KOPT-K1 (cell line): Measurements from ENCODE around the gene KCNN3.

ENCODE experiments used
- H3K27ac ChIP-seq: fragments of 200-600 bp; sonication (generic); 2 replicates; pipeline ENCODE4 v1.5.1; 2016; ENCODE audit warnings: antibody characterized with exemption, mild to moderate bottlenecking, low read depth, low read length; ENCODE audit not compliant: poor library complexity, severe bottlenecking
- H3K36me3 ChIP-seq: fragments of 200-600 bp; sonication (generic); 2 replicates; pipeline ENCODE4 v1.5.1; 2017; ENCODE audit warnings: antibody characterized with exemption, mild to moderate bottlenecking, low read length, moderate library complexity; ENCODE audit not compliant: insufficient read depth
- H3K9me3 ChIP-seq: fragments of 200-600 bp; sonication (generic); 2 replicates; pipeline ENCODE4 v1.5.1; 2017; ENCODE audit warnings: antibody characterized with exemption, low read length, mild to moderate bottlenecking; ENCODE audit not compliant: insufficient read depth, poor library complexity, severe bottlenecking

The KCNN3 gene

DNA sequence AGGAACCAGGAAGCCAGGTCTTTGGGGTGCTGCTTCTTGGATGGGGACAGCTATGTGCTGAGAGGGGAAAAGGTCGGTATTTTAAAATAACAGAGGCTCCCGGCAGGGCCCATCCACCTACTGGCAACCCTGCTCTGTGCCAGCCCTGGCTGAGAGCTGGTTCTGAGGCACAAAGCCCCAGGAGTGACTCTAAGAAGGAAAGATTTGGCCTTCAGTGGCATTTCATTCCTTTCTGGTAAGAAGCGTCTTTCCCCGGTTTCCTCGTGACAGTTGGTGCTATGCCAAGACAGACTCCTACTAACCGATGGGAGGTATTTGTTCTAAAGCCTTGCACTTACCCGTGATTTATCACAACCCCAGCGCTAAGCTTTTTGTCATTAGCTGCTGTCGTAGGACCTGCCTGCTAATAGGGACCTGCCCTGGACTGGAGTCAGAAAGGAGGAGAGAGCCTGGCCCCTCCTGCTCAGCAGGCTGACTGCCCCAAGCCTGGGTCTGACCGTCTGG is 139.0 kb downstream of the KCNN3 start:
- no peak overlapping the region for H3K27ac ChIP-seq
- no peaks in the 10 kb centered on the region for H3K36me3 ChIP-seq
- no peaks in the 10 kb centered on the region for H3K9me3 ChIP-seq

GRCh38 chr1:154730259-154730658 is 139.8 kb downstream of the KCNN3 start:
- H3K36me3 ChIP-seq: no peaks in the 10 kb centered on the region
- no peak overlapping the region for H3K27ac ChIP-seq
- no peaks in the 10 kb centered on the region for H3K9me3 ChIP-seq

DNA sequence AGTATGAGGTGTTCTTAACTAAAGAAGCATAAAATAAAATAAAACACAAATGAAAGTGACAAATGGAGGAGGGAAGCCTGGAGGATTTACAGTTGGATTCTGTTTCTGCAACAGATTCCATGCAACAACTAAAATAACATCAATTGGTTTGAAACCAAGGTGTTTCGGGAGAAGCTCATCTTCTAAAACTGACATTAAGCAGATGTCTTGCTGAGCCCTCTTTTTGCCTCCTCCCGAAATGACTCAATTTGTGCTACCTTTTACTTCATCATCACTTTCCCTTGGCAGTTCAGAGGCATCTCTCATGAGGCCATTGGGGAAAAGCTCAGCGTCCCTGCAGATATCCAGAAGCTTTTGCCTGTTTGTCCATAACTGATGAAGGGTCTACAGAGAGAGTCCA is 140.5 kb downstream of the KCNN3 start:
- Histone ChIP-seq H3K27ac (no peak overlapping the region), H3K36me3 (no peaks in the 10 kb centered on the region), H3K9me3 (no peaks in the 10 kb centered on the region)

DNA sequence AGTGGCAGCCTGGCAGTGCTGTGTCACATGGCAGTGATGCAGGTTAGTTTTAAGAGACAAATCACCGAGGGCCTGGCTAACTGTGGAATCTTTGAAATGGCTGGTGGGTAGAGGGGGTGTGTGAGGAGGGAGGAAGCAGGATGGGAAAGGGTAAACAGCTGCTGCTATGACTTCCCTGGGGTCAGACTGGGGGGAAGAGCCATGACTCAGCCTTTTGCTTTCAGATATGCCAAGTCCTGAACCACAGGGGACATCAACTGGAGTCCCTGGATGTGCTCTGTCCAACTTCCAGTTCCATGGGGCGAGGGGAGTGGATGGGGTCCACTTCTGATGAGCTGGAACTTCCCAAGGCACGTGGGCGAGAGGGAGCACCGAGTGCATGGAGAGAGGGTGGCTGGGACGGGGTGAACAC is 141.0 kb downstream of the KCNN3 start:
- H3K36me3 ChIP-seq: no peaks in the 10 kb centered on the region
- no peak overlapping the region for H3K27ac ChIP-seq
- H3K9me3 ChIP-seq: no peaks in the 10 kb centered on the region

DNA sequence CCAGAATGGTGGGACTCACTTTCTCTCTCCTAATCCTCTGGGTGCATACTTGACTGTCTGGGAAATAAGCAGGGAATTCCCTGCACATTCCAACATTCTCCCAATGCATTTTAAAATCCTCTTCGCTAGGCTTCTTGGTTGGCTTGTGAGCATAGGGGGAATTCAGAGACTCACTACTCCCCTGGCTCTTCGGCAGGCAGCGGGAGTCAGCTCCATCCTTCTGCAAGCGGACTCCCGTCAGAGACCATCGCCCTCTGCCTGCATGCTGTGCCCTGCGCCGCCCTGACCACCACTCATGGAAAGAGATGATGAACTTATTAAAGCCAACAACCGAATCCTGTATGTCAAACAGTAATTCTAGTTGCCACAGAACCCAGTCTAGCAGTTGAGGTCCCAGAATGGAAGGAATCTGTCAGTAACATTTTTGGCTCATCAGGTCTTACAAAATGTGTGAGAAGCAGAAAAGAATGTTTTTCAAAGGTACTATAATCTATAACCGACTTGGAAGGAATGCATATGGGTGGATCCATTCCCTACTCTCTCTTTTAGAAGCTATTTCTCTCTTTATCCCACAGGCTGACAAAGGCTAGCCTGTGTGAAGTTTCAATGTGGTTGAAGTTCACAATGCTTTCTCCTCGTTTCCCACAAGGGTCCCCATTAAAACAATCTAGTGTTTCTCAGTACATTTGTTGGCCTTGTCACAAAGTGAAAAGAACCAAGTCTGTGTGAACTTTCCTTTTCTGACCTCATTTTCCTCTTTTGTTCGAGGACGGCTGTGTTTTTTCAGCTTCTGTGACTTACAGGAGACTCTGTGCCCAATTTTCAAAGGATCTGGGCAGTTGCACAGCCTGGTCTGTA is 143.0 kb downstream of the KCNN3 start:
- no peaks in the 10 kb centered on the region for H3K36me3 ChIP-seq
- no peaks in the 10 kb centered on the region for H3K9me3 ChIP-seq
- H3K27ac ChIP-seq: no peak overlapping the region

DNA sequence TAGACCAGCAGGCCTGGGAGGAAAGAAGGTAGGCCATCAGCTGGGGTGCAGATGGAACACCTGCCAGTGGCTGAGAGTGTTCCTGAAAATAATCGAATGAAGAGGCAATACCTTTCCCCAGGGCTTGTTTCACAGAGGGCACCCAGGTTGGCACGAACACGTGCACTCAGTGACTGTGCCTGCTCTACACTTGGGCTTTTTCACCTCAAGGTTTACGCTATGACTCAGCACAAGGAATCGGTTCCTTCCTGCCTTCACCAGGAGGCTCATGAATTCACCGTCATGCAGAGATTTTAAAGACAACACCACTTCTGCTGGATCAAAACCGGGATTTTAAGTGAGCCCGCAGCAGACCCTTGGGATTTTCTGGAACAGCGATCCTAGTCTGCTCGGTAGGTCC is 143.6 kb downstream of the KCNN3 start:
- no peaks in the 10 kb centered on the region for H3K9me3 ChIP-seq
- no peak overlapping the region for H3K27ac ChIP-seq
- no peaks in the 10 kb centered on the region for H3K36me3 ChIP-seq

DNA sequence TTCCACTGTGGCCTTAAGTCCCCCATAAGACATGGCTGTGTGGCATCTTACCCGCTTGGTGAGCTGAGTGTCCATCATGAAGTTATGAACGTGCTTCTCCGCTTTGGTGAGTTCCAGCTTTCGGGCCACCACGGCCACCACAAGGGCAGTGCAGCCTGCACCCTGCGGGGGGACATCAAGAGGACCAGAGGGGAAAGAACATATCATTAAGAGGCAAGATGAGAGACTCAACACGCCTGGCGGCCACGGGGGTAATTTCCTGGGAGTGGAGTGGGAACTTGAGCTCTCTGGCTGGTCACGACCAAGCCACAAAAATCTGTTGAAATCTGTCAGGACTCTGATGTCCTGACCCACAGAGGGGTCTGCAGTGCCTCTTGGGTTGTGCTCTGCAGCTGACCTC is 144.2 kb downstream of the KCNN3 start:
- Histone ChIP-seq H3K9me3 (no peaks in the 10 kb centered on the region), H3K36me3 (no peaks in the 10 kb centered on the region)

DNA sequence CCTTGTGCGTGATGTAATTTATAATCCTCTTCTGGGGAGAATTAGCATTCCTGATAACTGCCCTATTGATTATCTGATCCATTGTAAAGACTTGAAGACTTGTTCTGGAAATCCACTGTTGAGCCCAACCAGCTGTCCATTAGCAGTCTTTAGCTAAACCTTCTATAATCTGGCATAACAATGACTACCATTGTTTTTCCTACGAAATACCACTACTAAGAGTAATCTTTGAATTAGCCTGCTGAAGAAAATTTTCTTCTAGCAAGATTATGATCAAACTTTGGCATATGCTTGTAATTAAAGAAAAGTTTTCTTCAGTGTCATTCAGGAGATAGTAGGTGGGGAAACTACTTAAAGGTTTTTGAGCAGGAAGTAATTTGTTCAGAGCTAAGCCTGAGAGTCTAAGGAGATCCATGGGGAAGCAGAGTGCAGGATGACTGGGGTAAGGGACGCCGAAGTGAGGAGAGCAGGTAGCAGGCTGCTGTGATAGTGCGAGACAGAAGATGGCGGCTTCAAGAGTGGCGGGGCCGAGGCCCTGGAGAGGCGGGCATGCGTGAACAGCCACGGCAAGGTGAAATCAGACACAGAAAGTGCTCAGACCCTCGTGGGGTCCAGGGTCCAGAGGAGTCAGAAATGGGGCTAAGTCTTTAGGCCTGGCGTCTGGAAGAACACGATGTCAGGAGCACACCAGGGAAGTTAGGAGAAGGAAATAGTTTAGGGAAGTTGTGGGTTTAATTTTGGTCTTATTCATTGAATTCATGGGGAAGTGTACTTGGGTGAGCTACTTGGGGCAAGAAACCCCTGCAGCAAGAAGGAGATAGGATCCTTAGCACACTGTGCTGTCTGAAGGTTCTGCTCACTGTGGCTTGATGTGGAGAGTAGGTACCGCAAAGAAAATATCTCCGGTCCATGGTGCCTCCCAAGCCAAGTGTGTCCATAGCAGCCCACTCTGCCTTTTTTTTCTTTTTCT is 149.5 kb downstream of the KCNN3 start:
- Histone ChIP-seq H3K36me3 (no peaks in the 10 kb centered on the region), H3K27ac (no peak overlapping the region), H3K9me3 (no peaks in the 10 kb centered on the region)

More for the DNA sequence above, 144.2 kb downstream of the KCNN3 start:
- no peak overlapping the region for H3K27ac ChIP-seq

DNA sequence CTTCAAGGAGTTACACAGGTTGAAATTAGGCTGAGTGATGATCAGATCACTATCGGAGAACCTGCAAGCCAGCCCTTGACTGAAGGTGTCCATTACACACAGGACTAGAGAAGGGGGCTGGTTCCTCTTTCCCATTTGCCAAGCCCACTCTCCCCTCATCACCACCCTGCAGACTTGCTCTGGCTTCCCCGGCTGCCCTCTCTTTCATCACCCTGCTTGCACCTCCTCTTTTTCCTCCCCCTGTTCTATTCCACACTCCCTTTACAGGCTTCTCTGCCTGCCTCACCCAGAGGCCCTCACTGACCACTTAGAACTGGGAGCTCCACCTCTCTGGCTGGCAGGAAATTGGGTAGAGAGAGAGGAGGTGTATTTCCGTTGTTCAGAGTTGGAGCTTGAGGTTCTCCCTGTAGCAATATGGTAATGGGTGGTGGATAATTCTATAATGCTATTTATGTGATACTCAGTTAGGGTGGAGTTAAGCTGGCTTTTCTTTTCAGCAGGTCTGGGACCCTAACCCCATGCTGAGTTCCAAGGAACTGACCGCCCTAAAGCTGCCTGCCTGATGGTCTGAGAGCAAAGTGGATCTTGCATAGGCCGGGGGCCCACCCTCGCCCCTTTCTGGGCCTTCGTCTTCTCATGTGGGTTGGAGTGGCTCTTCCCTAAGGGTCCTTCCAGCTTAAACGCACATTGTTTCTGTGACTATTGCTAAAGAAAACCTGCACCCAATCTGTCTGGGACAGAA is 150.3 kb downstream of the KCNN3 start:
- no peak overlapping the region for H3K27ac ChIP-seq
- no peaks in the 10 kb centered on the region for H3K9me3 ChIP-seq
- H3K36me3 ChIP-seq: no peaks in the 10 kb centered on the region

GRCh38 chr1:154718566-154718965 is 151.5 kb downstream of the KCNN3 start:
- H3K9me3 ChIP-seq: no peaks in the 10 kb centered on the region
- no peak overlapping the region for H3K27ac ChIP-seq
- H3K36me3 ChIP-seq: no peaks in the 10 kb centered on the region

- Histone ChIP-seq H3K36me3 (no peaks in the 10 kb centered on the region), H3K27ac (no peak overlapping the region), H3K9me3 (no peaks in the 10 kb centered on the region)
Measured at GRCh38 chr1:154717528-154717924, 152.6 kb downstream of the KCNN3 start.

DNA sequence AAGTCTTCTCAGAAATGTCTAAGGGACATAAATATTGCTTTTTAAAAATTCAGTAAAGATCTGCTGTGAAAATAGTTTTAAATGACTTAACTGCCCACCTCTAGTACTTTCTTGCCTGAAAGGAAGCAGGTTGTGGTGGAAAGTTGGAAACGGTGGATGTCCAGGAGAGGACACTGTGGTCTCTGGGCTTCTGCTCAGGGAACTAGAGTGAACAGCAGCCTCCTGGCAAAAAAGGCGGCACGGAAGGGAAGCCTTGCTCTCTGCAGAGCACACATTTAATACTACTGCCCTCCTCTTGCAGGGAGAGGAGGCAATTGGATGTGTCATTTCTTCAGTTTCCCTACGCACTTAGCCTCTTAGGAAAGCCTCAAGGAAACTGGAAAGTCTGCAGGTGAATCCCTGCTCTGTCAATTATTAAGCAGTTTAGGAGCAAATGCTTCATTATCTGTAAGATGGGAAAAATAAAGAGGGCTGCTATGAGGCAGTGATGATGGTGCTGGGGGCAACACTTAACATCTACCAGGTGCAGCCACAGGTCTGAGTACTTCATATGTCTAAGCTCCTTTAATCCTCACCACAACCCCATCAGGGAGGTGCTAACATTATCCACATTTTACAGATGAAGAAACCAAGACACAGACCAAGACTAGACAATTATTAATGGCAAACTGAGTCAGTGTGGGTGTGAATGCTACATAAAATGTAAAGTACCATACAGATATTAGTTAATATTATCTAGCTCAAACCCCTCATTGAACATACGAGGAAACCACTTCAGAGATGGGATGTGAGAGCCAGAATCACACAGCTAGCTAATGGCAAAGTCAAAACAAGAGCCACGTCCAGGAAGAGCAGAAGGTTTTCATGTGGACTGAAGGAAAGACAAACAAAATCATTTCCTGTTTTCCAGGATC is 153.2 kb downstream of the KCNN3 start:
- H3K27ac ChIP-seq: no peak overlapping the region
- no peaks in the 10 kb centered on the region for H3K36me3 ChIP-seq
- H3K9me3 ChIP-seq: no peaks in the 10 kb centered on the region

- Histone ChIP-seq H3K9me3 (no peaks in the 10 kb centered on the region), H3K27ac (no peak overlapping the region), H3K36me3 (no peaks in the 10 kb centered on the region)
Measured at GRCh38 chr1:154716011-154716410, 154.1 kb downstream of the KCNN3 start.

DNA sequence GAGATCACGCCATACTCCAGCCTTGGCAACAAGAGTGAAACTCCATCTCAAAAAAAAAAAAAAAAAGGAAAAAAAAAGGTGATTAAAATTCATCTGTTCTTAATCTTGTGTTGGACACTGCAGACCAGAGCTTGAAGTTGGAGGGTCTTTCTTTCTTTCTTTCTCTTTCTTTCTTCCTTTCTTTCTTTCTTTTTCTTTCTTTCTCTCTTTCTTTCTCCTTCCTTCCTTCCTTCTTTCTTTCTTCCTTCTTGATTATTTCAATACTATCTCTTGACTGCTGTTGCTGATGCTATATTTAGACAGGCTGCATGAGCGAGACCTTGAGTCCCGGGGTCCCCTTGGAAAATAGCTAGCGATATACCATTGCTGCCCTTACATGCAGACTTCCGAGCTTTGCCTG is 154.7 kb downstream of the KCNN3 start:
- Histone ChIP-seq H3K9me3 (no peaks in the 10 kb centered on the region), H3K36me3 (no peaks in the 10 kb centered on the region), H3K27ac (no peak overlapping the region)
